ENCODE results near the gene MAP3K8.
"Not testable (repeated sequence)": the region's sequence is repeated elsewhere in the genome, so short reads cannot be mapped to it uniquely, and the experiment has no call there.

Gene MAP3K8

DNA sequence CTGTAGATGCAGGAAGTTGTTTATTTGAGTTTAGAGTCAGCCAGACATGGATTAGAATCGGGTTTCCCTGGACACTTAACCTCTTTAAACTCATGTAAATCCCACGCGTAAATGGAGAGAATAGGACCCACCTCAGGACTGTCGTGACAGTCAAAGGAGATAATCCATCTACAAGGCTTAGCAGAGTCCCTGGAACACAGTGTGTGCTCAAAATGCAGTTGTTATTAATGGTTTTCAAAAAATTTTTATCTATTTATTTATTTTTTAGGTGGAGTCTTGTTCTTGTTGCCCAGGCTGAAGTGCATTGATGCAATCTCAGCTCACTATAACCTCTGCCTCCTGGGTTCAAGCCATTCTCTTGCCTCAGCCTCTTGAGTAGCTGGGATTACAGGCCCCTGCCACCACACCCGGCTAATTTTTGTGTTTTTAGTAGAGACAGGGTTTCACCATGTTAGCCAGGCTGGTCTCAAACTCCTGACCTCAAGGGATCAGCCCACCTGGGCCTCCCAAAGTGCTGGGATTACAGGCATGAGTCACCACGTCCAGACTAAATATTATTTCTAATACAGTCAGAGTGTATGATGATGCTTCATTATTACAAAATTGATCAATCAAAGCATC is 10.2 kb upstream of the MAP3K8 start:
- not testable (repeated sequence) for DNase-seq

GRCh38 chr10:30425336-30426075 is 8.5 kb upstream of the MAP3K8 start:
- no peak for DNase-seq

DNA sequence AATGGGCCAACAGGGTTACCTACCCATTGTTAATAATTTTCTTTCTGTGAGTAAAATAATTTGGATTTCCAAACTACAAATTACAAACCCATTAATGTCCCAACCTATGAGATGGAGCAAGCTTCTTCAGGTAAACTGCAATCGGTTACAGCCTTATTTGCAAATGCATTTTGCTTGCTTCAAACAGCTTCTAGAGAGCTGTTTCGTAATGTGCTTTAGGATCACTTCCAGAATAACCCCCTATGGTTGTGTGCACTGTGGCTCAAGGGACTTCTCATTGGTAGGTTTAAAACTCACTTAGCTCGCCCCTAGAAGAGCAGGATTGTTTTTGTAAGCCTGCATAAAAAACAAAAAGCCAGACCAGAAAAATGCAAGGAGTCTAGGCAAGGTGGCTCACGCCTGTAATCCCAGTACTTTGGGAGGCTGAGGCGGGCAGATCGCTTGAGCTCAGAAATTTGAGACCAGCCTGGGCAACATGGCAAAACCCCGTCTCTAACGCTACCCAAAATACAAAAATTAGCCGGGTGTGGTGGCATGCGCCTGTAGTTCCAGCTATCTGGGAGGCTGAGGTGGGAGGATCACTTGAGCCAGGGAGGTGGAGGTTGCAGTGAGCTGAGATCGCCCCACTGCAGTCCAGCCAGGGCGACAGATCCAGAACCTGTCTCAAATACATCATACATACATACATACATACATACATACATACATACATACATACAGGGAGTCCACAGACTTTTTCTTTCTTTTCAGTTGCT is 3.3 kb upstream of the MAP3K8 start:
- DNase-seq, result no peak

DNA sequence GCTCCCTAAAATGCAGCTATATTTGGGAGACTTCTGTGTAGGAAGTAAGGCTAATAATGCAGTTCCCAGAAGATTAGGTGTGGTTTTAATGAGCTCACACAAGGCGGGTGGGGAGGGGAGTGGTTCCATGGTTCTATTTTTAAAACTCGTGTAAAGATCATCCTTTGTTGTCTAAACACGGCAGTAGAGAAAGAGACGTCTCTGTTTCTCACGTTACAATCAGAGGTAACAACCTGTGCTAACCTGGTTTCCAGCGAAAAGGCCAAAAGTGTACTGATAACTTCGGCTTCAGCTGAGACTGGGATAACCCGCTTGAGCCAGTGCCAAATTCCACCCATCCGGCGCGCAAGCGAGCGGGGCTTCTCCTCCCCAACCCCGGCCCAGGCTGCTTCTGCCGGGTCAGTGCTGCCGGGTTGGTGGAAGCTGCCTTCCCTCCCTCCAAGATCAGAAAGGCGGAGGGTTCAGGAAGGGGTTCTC is 2.5 kb upstream of the MAP3K8 start:
- peak; percentile 16 for DNase-seq

DNA sequence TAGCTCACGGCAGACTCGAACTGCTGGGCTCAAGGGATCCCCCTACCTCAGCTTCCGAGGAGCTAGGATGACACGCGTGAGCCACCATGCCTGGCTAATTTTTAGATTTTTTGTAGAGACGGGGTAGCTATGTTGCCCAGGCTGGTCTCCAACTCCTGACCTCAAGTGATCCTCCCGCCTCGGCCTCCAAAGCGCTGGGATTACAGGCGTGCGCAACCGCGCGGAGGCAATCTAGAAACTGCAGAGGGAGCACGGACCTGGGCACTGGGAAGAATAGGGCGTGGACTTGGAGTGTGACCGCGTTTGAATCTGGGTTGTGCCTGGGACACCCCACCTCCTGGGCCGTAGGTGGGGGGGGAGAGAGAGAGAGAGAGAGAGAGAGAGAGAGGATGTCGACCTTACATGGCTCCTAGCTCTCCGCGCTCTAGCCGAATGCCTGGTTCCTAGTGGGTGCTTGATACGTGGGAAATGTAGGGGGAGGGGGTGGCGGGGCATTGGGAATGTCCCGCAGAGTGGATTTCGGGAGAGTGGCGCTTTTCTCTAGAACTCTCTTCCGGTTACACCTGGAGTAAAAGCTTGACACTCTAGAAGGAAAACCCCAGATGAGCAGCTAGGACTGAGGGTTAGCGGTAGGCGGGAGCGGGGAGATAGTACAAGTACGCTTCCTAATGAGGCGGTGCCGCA is 1.2 kb upstream of the MAP3K8 start:
- peak; percentile 84 for DNase-seq

DNA sequence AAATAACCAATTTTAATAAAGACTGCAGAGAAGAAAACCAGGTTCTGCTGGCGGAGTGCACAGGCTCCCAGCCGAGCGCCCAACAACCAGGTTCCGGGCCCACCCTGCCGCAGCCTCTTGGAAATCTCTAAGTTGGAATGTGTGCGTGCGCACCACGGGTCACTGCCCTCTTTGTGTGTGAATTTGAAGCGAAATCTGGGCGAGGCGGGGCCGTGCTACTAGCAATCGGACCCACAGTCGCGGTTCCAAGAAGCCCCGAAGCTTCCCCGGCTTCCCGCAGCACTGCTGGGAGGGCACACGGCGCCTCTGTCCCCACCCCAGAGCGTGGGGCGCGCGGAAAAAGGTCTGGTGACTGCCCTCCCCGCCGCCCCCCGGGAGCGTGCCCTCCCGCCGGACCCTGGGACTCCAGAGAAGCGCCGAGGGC is 666 bp upstream of the MAP3K8 start:
- DNase-seq, result peak; percentile 84

- peak; percentile 79 for DNase-seq
Measured at GRCh38 chr10:30434273-30435072, 489 bp downstream of the MAP3K8 start.

DNA sequence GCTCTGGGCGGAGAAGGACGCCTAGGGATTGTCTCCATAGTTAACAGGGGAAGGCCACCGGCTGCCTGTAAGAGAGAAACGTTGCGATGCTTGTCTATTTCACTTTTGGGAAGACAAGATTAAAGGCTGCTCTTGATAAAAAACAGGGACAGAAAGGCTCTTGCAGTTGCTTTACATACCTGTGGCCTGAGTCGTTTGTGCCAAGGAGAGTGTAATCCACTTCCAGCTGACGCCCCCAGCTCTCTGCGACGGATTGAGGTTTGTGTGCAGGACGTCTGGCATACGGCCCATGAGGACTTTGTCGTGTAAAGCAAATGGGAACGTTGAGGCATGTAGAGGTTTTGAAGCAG is 1.1 kb downstream of the MAP3K8 start:
- no peak for DNase-seq

GRCh38 chr10:30435499-30436167 is 1.6 kb downstream of the MAP3K8 start:
- not testable (repeated sequence) for DNase-seq

GRCh38 chr10:30436191-30436611 is 2.2 kb downstream of the MAP3K8 start:
- peak; percentile 70 for DNase-seq

DNA sequence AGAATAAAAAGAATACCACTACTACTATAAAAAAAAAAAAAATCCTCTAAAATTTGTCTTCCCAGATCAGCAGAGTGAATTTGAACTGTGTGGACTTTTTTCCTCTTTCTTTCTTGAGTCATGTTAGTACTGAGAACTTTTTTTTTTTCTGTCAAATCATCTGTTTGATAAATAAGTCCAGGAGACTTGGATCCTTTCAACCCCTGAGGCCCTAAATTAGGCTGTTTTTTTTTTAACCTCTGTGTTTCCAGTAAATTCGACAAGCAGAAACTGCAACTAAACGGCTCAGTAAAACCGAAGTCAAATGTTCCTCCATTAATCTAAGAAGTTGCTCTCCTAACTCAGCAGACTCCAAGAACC is 2.7 kb downstream of the MAP3K8 start:
- no peak for DNase-seq

GRCh38 chr10:30437031-30437841 is 3.3 kb downstream of the MAP3K8 start:
- DNase-seq, result peak; percentile 66

GRCh38 chr10:30438021-30438850 is 4.3 kb downstream of the MAP3K8 start:
- no peak for DNase-seq

- DNase-seq, result no peak
Measured at GRCh38 chr10:30439931-30440330, 5.9 kb downstream of the MAP3K8 start.

DNA sequence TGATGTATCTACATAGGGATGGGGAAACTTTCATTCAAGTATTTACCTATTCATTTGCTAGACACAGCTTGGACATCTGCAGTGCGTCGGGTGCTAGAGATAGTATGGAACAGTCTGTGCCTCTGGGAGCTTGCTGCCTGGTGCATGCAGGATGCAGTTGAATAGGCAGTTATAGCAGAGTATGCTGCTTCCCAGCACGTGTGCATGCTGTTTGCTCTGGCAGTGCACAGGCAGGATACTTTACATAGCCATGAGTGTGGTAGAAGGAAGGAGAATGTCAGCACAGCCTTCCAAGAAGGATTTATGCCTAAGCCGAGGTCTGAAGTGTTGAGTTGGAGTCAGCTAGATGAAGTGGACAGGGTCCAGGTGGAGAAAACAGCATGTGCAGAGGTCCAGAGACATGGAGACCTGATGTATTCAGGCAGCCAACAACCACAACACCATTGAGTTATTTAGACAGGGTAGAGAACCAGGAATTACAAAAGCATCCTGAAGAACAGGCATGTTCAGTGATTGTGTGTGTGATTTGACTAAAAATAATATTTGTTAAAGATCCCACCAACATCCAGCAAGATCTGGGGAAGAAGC is 8.1 kb downstream of the MAP3K8 start:
- DNase-seq, result no peak

DNA sequence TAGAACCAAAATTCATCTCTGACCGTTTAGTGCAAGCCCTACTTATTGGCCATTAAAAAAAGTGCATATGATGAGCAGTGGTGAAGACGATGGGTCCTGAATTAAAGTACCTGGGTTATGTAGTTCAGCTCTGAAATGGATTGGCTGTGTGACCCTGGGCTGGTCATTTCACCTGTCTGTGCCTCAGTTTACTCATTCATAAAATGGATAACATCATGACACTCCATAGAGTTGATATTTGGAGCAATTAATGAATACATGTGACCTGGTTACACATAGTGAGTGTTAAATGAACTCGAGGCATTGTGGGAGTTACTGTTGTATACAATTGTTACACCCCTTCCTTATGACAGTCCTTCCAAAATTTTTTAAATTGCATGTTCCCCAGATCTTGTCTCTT is 9.1 kb downstream of the MAP3K8 start:
- DNase-seq, result no peak

DNA sequence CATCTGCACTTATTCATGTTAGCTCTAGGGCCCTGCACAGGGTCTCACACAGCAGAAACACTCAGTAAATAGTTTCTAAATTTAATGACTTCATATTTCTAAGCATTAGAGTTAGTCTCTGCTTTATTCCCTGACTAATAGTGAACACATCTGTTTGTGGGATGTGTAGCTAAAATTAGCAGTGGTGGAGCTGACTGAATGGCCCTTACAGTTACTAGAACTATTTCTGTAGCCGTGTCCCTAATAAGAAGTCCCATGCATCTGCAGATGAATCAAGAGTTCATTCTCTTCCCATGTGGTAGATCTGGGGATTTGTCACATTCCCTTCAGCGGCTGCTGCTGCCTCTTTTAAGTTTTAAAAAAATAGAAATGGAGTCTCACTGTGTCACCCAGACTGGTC is 11.7 kb downstream of the MAP3K8 start:
- no peak for DNase-seq

DNA sequence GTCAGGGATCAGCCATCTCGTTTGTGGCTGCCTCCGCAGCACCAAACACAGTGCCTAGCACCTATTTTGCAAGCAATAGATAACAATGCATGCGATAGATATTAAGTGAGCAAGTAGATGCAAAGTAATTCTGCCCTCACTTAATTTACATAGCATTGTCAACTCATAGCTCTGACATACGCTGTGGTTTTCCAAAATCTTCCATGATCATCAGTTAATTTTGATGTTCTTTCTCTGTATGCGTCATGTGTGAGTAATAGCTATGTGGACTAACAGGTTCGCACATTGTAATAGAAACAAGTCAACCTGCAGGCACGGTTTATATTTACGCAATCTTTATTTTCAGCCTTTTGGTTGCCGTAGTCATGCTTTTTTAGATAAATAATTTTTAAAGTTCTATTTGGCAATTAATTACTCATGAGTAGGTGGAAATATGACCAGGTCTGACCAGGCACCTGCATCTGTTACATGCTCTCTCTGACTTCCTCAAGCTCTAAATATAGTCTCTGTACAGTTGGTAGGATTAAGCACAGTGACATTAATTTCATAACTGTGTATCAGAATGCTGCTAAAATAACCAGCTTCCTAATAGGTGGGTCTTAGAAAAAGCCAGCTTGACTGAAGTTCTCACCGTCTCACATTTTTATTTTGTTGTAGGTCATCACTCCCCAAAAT is 13.3 kb downstream of the MAP3K8 start:
- DNase-seq, result no peak

DNA sequence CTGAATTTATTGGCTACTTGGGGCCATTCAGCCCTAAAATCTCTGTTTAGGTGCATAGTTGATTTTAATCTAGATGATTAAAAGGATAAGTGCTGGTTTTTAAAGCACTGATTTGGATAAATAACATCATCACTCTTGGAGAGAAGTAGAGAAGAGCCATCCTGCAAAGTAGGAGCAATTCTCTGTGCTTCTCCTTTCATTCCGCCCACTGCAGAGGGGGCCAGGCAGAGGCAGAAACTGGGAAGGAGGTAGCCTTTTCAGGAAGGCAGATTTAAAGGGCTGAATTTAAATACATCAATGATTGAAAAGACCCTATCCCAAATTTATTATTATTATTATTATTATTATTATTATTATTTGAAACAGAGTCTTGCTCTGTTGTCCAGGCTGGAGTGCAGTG is 14.1 kb downstream of the MAP3K8 start:
- DNase-seq, result no peak

Measured in kidney glomerular epithelial cell (primary cell).